ENCODE results near the gene OTOS. TPM values are rescaled to one million over a fixed set of nuclear protein-coding genes. Genes with fewer than 3 reads are reported as not detected.

OTOS gene
- total RNA-seq, 2 experiments from 2014 or later: not detected

DNA sequence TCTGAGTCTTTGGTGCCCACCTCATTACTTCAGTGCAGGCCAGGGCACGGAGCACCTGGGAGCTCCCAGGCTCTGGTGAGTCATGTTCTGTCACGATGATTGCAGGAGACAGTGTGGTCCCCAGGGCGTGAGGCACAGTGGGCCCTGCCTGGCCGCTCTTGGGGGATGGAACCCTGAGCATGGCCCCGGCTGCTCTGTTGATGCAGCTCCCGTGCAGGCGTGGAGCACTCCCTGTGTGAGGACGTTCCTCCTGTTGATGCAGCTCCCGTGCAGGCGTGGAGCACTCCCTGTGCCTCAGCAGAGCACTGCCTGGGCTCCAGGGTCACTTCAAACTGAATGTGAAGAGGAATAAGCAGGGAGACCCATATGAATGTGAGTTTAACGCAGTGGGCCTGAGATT lies 34.5 kb downstream of the OTOS start:
- BruUV-seq (replicated peaks): no TSS peak

DNA sequence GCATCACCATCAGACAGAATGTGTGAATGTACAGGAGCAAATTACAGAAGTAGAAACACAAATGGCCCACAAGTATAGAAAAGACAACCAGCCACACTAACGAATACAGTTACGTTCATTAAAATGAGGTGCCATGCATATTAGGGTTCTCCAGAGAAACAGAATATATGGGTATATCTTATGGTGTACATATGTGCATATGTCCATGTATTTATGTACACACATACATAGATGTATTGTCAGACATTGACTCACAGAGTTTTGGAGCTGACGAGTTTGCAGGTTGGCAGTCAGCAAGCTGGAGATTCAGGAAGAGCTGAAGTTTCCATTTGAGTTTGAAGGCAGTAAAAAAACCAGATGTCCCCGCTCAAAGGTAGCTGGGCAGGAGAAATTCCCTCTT lies 37.3 kb downstream of the OTOS start:
- H3K9me3 ChIP-seq (ENCODE audit: low read length): no peaks in the 10 kb centered on the region
- no TSS peak for BruUV-seq (replicated peaks)

More for the DNA sequence above, 34.5 kb downstream of the OTOS start:
- TF ChIP-seq, protein P1, sequence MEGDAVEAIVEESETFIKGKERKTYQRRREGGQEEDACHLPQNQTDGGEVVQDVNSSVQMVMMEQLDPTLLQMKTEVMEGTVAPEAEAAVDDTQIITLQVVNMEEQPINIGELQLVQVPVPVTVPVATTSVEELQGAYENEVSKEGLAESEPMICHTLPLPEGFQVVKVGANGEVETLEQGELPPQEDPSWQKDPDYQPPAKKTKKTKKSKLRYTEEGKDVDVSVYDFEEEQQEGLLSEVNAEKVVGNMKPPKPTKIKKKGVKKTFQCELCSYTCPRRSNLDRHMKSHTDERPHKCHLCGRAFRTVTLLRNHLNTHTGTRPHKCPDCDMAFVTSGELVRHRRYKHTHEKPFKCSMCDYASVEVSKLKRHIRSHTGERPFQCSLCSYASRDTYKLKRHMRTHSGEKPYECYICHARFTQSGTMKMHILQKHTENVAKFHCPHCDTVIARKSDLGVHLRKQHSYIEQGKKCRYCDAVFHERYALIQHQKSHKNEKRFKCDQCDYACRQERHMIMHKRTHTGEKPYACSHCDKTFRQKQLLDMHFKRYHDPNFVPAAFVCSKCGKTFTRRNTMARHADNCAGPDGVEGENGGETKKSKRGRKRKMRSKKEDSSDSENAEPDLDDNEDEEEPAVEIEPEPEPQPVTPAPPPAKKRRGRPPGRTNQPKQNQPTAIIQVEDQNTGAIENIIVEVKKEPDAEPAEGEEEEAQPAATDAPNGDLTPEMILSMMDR (conservative IDR thresholded peaks at IDR 0.05; ENCODE audit: low read length): no peak
- no peak for TF ChIP-seq EZH2phosphoT487 (IDR thresholded peaks at IDR 0.05; ENCODE audit: borderline replicate concordance, low read depth, low read length)
- POLR2A ChIA-PET: no interaction called here
- CTCF ChIA-PET (ENCODE audit: unreplicated experiment): no interaction called here
- H3K9me2 ChIP-seq (ENCODE audit: insufficient read depth, low read length): no peaks in the 10 kb centered on the region
- H3K9me3 ChIP-seq (ENCODE audit: low read length): no peaks in the 10 kb centered on the region
- no peaks in the 10 kb centered on the region for H3K4me1 ChIP-seq (ENCODE audit: insufficient read depth, low read length, poor library complexity, severe bottlenecking)
- H3K79me2 ChIP-seq (ENCODE audit: insufficient read depth, low read depth, low read length): no peaks in the 10 kb centered on the region
- DNase-seq (ENCODE audit: low spot score): no peak
- H2AFZ ChIP-seq (ENCODE audit: low read length): no peak overlapping the region
- H3K36me3 ChIP-seq (ENCODE audit: insufficient read depth, low read length): no peaks in the 10 kb centered on the region
- H3K27ac ChIP-seq (ENCODE audit: low read depth, low read length, poor library complexity, severe bottlenecking): no peak overlapping the region
- no peak overlapping the region for H3K4me3 ChIP-seq (ENCODE audit: low read depth, low read length, poor library complexity, severe bottlenecking)
- no peak overlapping the region for H3K4me2 ChIP-seq (ENCODE audit: low read length)
- no peaks in the 10 kb centered on the region for H4K20me1 ChIP-seq (ENCODE audit: insufficient read depth, low read length)
- intact Hi-C loops (cut with micrococcal nuclease; ENCODE audit: unreplicated experiment): no loop called here

DNA sequence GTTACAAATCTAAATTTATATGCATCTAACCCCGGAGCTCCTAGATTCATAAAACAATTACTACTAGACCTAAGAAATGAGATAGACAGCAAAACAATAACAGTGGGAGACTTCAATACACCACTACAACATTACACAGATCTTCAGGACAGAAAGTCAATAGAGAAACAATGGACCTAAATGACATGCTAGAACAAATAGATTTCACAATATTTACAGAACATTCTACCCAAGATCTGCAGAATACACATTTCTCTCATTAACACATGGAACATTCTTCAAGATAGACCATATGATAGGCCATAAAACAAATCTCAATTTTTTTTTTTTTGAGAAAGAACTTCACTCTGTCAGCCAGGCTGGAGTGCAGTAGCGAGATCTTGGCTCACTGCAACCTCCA lies 42.1 kb downstream of the OTOS start:
- Histone ChIP-seq H3K79me2 (ENCODE audit: insufficient read depth, low read depth, low read length) (no peaks in the 10 kb centered on the region), H3K9me3 (ENCODE audit: low read length) (no peaks in the 10 kb centered on the region), H3K9me2 (ENCODE audit: insufficient read depth, low read length) (no peaks in the 10 kb centered on the region), H4K20me1 (ENCODE audit: insufficient read depth, low read length) (no peaks in the 10 kb centered on the region), H3K4me1 (ENCODE audit: insufficient read depth, low read length, poor library complexity, severe bottlenecking) (no peaks in the 10 kb centered on the region), H3K36me3 (ENCODE audit: insufficient read depth, low read length) (no peaks in the 10 kb centered on the region), H2AFZ (ENCODE audit: low read length) (no peak overlapping the region), H3K4me3 (ENCODE audit: low read depth, low read length, poor library complexity, severe bottlenecking) (no peak overlapping the region), H3K4me2 (ENCODE audit: low read length) (no peak overlapping the region), H3K27ac (ENCODE audit: low read depth, low read length, poor library complexity, severe bottlenecking) (no peak overlapping the region)
- ChIA-PET POLR2A (no interaction called here), CTCF (ENCODE audit: unreplicated experiment) (no interaction called here)
- TF ChIP-seq EZH2phosphoT487 (IDR thresholded peaks at IDR 0.05; ENCODE audit: borderline replicate concordance, low read depth, low read length): no peak
- TF ChIP-seq, protein P1 (conservative IDR thresholded peaks at IDR 0.05; ENCODE audit: low read length): no peak
- DNase-seq (ENCODE audit: low spot score): no peak
- no TSS peak for BruUV-seq (replicated peaks)
- intact Hi-C loops (cut with micrococcal nuclease; ENCODE audit: unreplicated experiment): no loop called here

More for the DNA sequence above, 37.3 kb downstream of the OTOS start:
- no peaks in the 10 kb centered on the region for H3K4me1 ChIP-seq (ENCODE audit: insufficient read depth, low read length, poor library complexity, severe bottlenecking)
- H3K9me2 ChIP-seq (ENCODE audit: insufficient read depth, low read length): no peaks in the 10 kb centered on the region
- no peaks in the 10 kb centered on the region for H3K36me3 ChIP-seq (ENCODE audit: insufficient read depth, low read length)
- H3K4me2 ChIP-seq (ENCODE audit: low read length): no peak overlapping the region
- H4K20me1 ChIP-seq (ENCODE audit: insufficient read depth, low read length): no peaks in the 10 kb centered on the region
- H3K79me2 ChIP-seq (ENCODE audit: insufficient read depth, low read depth, low read length): no peaks in the 10 kb centered on the region
- CTCF ChIA-PET (ENCODE audit: unreplicated experiment): no interaction called here
- no peak overlapping the region for H3K4me3 ChIP-seq (ENCODE audit: low read depth, low read length, poor library complexity, severe bottlenecking)
- no peak for DNase-seq (ENCODE audit: low spot score)
- TF ChIP-seq, protein P1 (conservative IDR thresholded peaks at IDR 0.05; ENCODE audit: low read length): no peak
- no peak for TF ChIP-seq EZH2phosphoT487 (IDR thresholded peaks at IDR 0.05; ENCODE audit: borderline replicate concordance, low read depth, low read length)
- POLR2A ChIA-PET: interaction anchor here (1.0 kb wide), 1 partner anchor 37 kb away, joined by 4 read pairs; the partner anchor contains the start of gene OTOS
- no peak overlapping the region for H3K27ac ChIP-seq (ENCODE audit: low read depth, low read length, poor library complexity, severe bottlenecking)
- no peak overlapping the region for H2AFZ ChIP-seq (ENCODE audit: low read length)
- intact Hi-C loops (cut with micrococcal nuclease; ENCODE audit: unreplicated experiment): no loop called here
